Right lobe of liver (tissue), 4 donors: Measurements from ENCODE around the gene TTC39C.

Experiments used
- POLR2A ChIP-seq: fragments of 450-650 bp; IDR thresholded peaks from one replicate; pipeline ENCODE4 v1.6.1; 2017; ENCODE audit warnings: antibody characterized with exemption, mild to moderate bottlenecking
- TF ChIP-seq, protein P1 (sequence below), 4 donors: fragments of 200-600 bp in 3 of 4; fragments of 450-650 bp in 1 of 4; IDR thresholded peaks; one replicate each; pipeline versions ENCODE4 v1.5.1 to v1.8.0; 2016 to 2022; ENCODE audit warnings: antibody characterized with exemption in 4 of 4, mild to moderate bottlenecking in 2 of 4
- donor health status: DM: no; HTN: no; CAD: no.
- donor health status: DM: no; HTN: no; CAD: no.
- donor health status: DM: no; HTN: yes; CAD: no.

DNA sequence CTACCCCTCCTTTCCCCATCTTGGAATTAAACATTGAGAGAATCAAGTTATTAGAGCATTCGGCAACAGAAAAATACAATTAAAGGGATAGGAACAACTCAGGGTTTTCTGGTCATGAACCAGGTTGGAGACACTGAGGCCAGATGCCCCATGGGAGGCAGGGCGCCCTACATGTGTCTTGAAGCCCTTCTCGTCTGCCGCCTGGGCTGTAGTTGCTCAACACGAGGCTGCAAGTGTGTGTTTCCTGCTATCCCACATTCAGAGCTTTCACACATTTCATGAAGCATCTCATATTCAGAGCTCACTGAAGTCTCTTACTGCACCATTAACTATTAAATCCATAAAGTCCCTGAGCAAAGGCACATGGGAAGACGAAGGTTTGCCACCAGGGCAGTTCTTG lies 28.8 kb downstream of the TTC39C start:
- no peak for TF ChIP-seq POLR2A
- TF ChIP-seq, protein P1, sequence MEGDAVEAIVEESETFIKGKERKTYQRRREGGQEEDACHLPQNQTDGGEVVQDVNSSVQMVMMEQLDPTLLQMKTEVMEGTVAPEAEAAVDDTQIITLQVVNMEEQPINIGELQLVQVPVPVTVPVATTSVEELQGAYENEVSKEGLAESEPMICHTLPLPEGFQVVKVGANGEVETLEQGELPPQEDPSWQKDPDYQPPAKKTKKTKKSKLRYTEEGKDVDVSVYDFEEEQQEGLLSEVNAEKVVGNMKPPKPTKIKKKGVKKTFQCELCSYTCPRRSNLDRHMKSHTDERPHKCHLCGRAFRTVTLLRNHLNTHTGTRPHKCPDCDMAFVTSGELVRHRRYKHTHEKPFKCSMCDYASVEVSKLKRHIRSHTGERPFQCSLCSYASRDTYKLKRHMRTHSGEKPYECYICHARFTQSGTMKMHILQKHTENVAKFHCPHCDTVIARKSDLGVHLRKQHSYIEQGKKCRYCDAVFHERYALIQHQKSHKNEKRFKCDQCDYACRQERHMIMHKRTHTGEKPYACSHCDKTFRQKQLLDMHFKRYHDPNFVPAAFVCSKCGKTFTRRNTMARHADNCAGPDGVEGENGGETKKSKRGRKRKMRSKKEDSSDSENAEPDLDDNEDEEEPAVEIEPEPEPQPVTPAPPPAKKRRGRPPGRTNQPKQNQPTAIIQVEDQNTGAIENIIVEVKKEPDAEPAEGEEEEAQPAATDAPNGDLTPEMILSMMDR (IDR thresholded peaks at IDR 0.05): no peak
